ENCODE data around the gene ZSWIM1. TPM values are rescaled to one million over a fixed set of nuclear protein-coding genes. Genes with fewer than 3 reads are reported as not detected.

ZSWIM1 gene
- total RNA-seq, 1 experiment from 2014 or later: 7.6 TPM

DNA sequence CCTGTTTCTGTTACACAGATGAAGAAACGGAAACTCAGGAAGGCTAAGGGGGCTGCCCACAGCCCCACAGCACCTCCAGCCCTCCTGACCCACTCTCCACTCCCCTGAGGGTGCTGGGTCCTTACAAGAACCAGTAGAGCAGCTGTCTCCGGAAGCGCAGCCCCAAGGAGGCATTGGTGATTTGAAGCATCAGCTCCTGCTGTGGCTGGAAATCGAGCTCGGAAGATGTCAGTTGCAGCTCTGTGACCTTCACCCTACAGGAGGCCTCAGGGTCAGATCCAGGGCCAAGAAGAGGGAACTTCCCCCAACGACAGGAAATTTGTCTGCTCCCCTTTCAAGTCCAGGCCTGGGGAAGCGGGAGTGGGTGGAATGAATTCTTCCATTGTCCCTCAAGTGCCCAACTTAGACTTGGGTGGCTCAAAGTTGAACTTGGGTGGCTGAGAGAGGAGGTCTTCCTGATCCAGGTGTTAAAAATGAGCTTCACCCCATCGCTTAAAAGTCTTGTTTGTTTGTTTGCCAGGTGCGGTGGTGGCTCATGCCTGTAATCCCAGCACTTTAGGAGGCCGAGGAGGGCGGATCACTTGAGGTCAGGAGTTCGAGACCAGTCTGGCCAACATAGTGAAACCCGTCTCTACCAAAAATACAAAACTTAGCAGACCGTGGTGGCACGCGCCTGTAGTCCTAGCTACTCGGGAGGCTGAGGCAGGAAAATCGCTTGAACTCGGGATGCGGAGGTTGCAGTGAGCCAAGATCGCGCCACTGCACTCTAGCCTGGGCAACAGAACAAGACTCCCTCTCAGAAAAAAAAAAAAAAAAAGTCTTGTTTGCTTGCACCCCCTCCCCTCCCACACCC is 29.0 kb downstream of the ZSWIM1 start:
- POLR2A ChIA-PET: interaction anchor here (0.7 to 2.1 kb wide), 7 partner anchors 10 to 34 kb away, joined by 3 to 7 read pairs (median 5); partner anchors contain the start of genes CTSA and NEURL2
- Mint-ChIP-seq H3K4me1 (ENCODE audit: insufficient read depth, unreplicated experiment) (peaks cover 14% of the 10 kb centered on the region), H3K27ac (ENCODE audit: low read depth, unreplicated experiment) (no peak overlapping the region), H3K9me3 (ENCODE audit: unreplicated experiment) (no peaks in the 10 kb centered on the region), H3K4me3 (ENCODE audit: unreplicated experiment) (no peak overlapping the region), H3K27me3 (ENCODE audit: insufficient read depth, unreplicated experiment) (no peaks in the 10 kb centered on the region), H3K36me3 (ENCODE audit: insufficient read depth, unreplicated experiment) (no peaks in the 10 kb centered on the region)
- intact Hi-C loops (cut with micrococcal nuclease): no loop called here
- no peak for DNase-seq (ENCODE audit: unreplicated experiment)
- BruUV-seq (replicated peaks): no TSS peak
- CTCF ChIA-PET: interaction anchor here (0.7 to 1.1 kb wide), 4 partner anchors 19 to 43 kb away, joined by 3 to 5 read pairs (median 4); partner anchors contain the start of gene ZSWIM1
- TF ChIP-seq, protein P1, sequence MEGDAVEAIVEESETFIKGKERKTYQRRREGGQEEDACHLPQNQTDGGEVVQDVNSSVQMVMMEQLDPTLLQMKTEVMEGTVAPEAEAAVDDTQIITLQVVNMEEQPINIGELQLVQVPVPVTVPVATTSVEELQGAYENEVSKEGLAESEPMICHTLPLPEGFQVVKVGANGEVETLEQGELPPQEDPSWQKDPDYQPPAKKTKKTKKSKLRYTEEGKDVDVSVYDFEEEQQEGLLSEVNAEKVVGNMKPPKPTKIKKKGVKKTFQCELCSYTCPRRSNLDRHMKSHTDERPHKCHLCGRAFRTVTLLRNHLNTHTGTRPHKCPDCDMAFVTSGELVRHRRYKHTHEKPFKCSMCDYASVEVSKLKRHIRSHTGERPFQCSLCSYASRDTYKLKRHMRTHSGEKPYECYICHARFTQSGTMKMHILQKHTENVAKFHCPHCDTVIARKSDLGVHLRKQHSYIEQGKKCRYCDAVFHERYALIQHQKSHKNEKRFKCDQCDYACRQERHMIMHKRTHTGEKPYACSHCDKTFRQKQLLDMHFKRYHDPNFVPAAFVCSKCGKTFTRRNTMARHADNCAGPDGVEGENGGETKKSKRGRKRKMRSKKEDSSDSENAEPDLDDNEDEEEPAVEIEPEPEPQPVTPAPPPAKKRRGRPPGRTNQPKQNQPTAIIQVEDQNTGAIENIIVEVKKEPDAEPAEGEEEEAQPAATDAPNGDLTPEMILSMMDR (IDR thresholded peaks at IDR 0.05; ENCODE audit: unreplicated experiment): no peak

DNA sequence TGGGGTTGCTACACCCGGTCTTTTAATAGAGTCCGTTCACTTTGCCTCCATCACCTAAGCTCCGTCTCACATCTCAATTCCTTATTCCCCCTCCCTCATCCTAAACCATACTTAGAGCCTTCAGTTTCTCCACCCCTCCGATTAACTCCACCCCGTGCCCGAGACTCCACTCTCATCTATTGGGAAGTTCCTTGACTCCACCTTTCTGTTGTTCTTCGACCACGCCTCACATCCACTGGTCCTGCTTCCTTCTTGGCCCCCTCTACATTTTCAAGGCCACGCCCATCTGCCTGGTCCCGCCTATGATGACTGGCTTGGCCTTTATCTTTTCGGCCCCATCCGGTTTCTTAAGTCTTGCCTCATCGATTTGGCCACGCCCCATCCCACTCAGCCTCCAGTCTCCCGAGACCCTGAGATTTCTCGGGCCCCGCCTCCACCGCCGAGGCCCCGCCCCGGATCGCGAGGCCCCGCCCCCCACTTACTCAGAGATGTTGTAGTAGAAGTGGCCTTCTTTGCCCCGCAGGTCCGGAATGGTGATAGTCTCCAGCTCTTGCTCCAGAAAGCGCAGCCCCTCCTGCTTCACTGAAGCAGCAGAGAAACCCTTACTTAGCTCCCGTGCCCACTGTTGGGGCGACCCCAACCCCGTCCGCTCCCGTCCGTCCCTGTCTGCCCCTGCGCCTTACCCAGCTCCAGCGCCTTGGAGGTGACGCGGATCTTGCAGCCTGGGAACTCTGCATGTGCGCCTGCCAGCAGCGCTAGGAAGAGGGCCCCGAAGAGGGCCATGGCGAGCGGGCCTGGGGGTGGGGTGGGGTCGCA is 29.9 kb downstream of the ZSWIM1 start:
- peak; percentile 97 for DNase-seq (ENCODE audit: unreplicated experiment)
- TF ChIP-seq, protein P1 (IDR thresholded peaks at IDR 0.05; ENCODE audit: unreplicated experiment): no peak
- intact Hi-C loops (cut with micrococcal nuclease): no loop called here
- no peaks in the 10 kb centered on the region for H3K9me3 Mint-ChIP-seq (ENCODE audit: unreplicated experiment)
- H3K27ac Mint-ChIP-seq (ENCODE audit: low read depth, unreplicated experiment): no peak overlapping the region
- no peaks in the 10 kb centered on the region for H3K36me3 Mint-ChIP-seq (ENCODE audit: insufficient read depth, unreplicated experiment)
- ChIA-PET POLR2A (interaction anchor here (0.7 to 2.1 kb wide), 5 partner anchors 9 to 34 kb away, joined by 3 to 6 read pairs (median 5); partner anchors contain the start of genes CTSA and NEURL2), CTCF (interaction anchor here (0.7 to 1.1 kb wide), 2 partner anchors 18 to 33 kb away, joined by 4 to 5 read pairs; no protein-coding TSS in a partner anchor)
- no peak overlapping the region for H3K4me3 Mint-ChIP-seq (ENCODE audit: unreplicated experiment)
- peaks cover 8% of the 10 kb centered on the region for H3K4me1 Mint-ChIP-seq (ENCODE audit: insufficient read depth, unreplicated experiment)
- no TSS peak for BruUV-seq (replicated peaks)
- H3K27me3 Mint-ChIP-seq (ENCODE audit: insufficient read depth, unreplicated experiment): peaks cover 4% of the 10 kb centered on the region

DNA sequence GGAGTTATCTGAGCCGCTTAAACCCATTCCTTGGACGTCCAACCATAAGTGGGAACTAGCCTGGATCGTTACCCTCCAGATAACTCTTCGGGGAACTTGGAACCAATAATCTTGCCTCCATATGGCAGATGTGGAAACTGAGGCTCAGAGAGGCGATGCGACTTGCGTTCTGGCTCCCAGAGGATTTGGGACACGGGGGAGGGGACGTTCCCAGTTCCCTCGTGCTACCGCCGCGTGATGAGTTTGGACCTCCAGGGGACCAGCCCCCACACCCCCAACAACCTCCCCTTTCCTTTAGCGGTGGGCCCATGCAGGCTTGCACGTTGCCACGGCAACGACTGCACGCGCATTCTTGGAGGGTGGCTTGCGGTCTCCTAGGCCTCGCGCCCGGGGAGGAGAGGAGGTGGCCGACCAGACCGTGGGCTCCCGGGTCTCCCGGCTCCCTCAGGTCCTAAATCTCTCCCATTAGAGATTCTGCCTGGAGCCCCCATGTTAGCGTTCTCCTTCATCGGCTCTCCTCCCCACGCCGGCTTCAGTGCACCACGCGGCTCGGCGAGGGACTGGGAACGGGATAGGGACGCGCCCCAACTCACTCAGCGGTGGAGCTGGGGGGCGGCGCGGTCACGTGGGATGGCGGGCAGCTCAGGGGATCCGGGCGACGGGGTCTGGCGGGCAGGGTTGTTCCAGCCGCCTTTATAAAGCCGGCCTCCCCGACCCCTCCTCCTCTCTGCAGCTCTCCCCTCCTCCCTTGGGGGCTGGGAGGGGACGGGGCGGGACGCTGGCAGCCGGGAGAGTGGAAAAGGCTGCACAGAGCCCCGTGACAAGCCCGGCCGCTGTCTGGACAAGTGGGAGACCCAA is 30.7 kb downstream of the ZSWIM1 start, which contains the start of gene PLTP:
TSS of gene PLTP (minus strand) at position 670 of the 858 bp plus-strand sequence. CDS start 703 bp downstream, outside the sequence.
- POLR2A ChIA-PET: interaction anchor here (0.7 to 2.1 kb wide), 2 partner anchors 8 to 16 kb away, joined by 4 to 6 read pairs; no protein-coding TSS in a partner anchor
- H3K27ac Mint-ChIP-seq (ENCODE audit: low read depth, unreplicated experiment): no peak within 1 kb of the TSS
- H3K27me3 Mint-ChIP-seq (ENCODE audit: insufficient read depth, unreplicated experiment): peaks cover 13% of the 10 kb centered on the region
- no peak within 1 kb of the TSS for H3K4me3 Mint-ChIP-seq (ENCODE audit: unreplicated experiment)
- no TSS peak for BruUV-seq (replicated peaks)
- TF ChIP-seq, protein P1 (IDR thresholded peaks at IDR 0.05; ENCODE audit: unreplicated experiment): no peak
- no peaks in the 10 kb centered on the region for H3K36me3 Mint-ChIP-seq (ENCODE audit: insufficient read depth, unreplicated experiment)
- peaks cover 6% of the 10 kb centered on the region for H3K4me1 Mint-ChIP-seq (ENCODE audit: insufficient read depth, unreplicated experiment)
- intact Hi-C loops (cut with micrococcal nuclease): no loop called here
- CTCF ChIA-PET: no interaction called here
- no peaks in the 10 kb centered on the region for H3K9me3 Mint-ChIP-seq (ENCODE audit: unreplicated experiment)
- DNase-seq (ENCODE audit: unreplicated experiment): no peak

All from MCF 10A (cell line).